Medulla oblongata (tissue), 1 donor: ENCODE results near the gene NRN1L.

Experiments
- DNase-seq: peaks from one replicate; pipeline ENCODE4 v3.0.0-alpha.2; 2015; ENCODE audit errors: extremely low spot score

The NRN1L gene

GRCh38 chr16:67935402-67936123, 50.9 kb downstream of the NRN1L start:
- peak; percentile 98 for DNase-seq
